ENCODE results near the gene RFX7.

DNA sequence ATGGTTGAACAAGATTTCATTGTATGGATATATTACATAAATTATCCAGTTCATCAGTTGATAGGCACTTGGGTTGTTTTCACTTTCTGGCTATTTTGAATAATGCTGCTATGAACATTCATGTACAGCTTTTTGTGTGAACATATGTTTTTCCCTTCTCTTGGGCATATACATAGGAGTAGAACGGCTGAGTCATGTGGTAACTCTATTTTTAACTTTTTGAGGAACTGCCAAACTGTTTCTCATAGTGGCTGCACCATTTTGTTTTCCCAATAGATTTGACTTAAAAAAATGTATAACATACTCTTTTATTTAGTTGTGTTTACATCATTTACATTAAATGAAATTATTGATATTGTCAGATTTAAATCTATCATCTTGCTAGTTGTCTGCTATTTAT is 28.8 kb upstream of the RFX7 start:
- TF ChIP-seq CTCF (IDR thresholded peaks at IDR 0.05): no peak
- TF ChIP-seq EP300 (IDR thresholded peaks at IDR 0.05): no peak
